HEK293 (cell line): Measurements from ENCODE around the gene CRB2.

Experiments used
- CTCF ChIA-PET: fragments of 350-600 bp; formaldehyde crosslinking; extraction: SDS; loops from one replicate; lab custom pipeline; 2021; ENCODE audit warnings: antibody characterized with exemption; lab: Yijun Ruan, JAX
- POLR2A ChIA-PET: fragments of 300-600 bp; formaldehyde crosslinking; extraction: SDS; loops from one replicate; lab custom pipeline; 2020; ENCODE audit warnings: antibody characterized with exemption, inconsistent platforms; lab: Yijun Ruan, JAX
- H3K27ac ChIP-seq: fragments of 200-500 bp; sonication (Bioruptor generic); 2 replicates; pipeline ENCODE4 v1.5.1; 2014; ENCODE audit warnings: low read depth, low read length, control low read depth, inconsistent platforms; ENCODE audit errors: extremely low read depth
- H3K36me3 ChIP-seq, 2 experiments: fragments of 200-500 bp in 1 of 2; sonication (Bioruptor generic) in 1 of 2; 1 replicate in 1 of 2; 2 replicates in 1 of 2; pipeline ENCODE4 v1.5.1; 2014 to 2017; ENCODE audit warnings: inconsistent platforms in 2 of 2, low read length in 2 of 2; ENCODE audit not compliant: control insufficient read depth in 2 of 2, insufficient read depth in 1 of 2
- H3K4me1 ChIP-seq: fragments of 200-500 bp; sonication (Bioruptor generic); 2 replicates; pipeline ENCODE4 v1.5.1; 2014; ENCODE audit warnings: mild to moderate bottlenecking, low read length, inconsistent platforms; ENCODE audit not compliant: control insufficient read depth, insufficient read depth
- H3K4me3 ChIP-seq: 2 replicates; pipeline ENCODE4 v1.5.1; 2011; ENCODE audit warnings: low read depth, mild to moderate bottlenecking, control low read depth, low read length, moderate library complexity
- H3K9me3 ChIP-seq: fragments of 200-500 bp; sonication (Bioruptor generic); 2 replicates; pipeline ENCODE4 v1.5.1; 2014; ENCODE audit warnings: low read depth, low read length, inconsistent platforms; ENCODE audit not compliant: control insufficient read depth, insufficient read depth
- AEBP2 ChIP-seq: fragments of 450-650 bp; formaldehyde crosslinking; IDR thresholded peaks from 2 replicates; pipeline ENCODE4 v1.5.1; 2016; ENCODE audit warnings: missing biosample characterization, missing genetic modification characterization, borderline replicate concordance
- GLIS1 ChIP-seq: fragments of 450-650 bp; formaldehyde crosslinking; IDR thresholded peaks from 2 replicates; pipeline ENCODE4 v1.5.1; 2016; ENCODE audit warnings: missing biosample characterization, missing genetic modification characterization
- HOXA7 ChIP-seq: sonication (generic); formaldehyde crosslinking; IDR thresholded peaks from 2 replicates; pipeline ENCODE4 v1.8.1; 2022; ENCODE audit warnings: missing genetic modification reagents, borderline replicate concordance
- KLF17 ChIP-seq: fragments of 450-650 bp; formaldehyde crosslinking; IDR thresholded peaks from 2 replicates; pipeline ENCODE4 v1.5.1; 2016; ENCODE audit warnings: missing biosample characterization, missing genetic modification characterization
- PRDM1 ChIP-seq: fragments of 450-650 bp; formaldehyde crosslinking; IDR thresholded peaks from 2 replicates; pipeline ENCODE4; 2016; ENCODE audit warnings: missing biosample characterization, missing genetic modification characterization
- PRDM10 ChIP-seq: fragments of 450-650 bp; formaldehyde crosslinking; IDR thresholded peaks from 2 replicates; pipeline ENCODE4 v1.5.1; 2016; ENCODE audit warnings: missing biosample characterization, missing genetic modification characterization
- ZBTB10 ChIP-seq: fragments of 450-650 bp; formaldehyde crosslinking; IDR thresholded peaks from 2 replicates; pipeline ENCODE4 v1.5.1; 2016; ENCODE audit warnings: missing biosample characterization, missing genetic modification characterization
- ZBTB11 ChIP-seq: fragments of 450-650 bp; formaldehyde crosslinking; conservative IDR thresholded peaks from 2 replicates; pipeline ENCODE4 v1.5.1; 2016; ENCODE audit warnings: low read depth, missing biosample characterization, missing genetic modification characterization
- ZFP41 ChIP-seq: fragments of 450-650 bp; formaldehyde crosslinking; IDR thresholded peaks from 2 replicates; pipeline ENCODE4 v1.5.1; 2016; ENCODE audit warnings: missing biosample characterization, missing genetic modification characterization, borderline replicate concordance
- ZNF596 ChIP-seq: fragments of 450-650 bp; IDR thresholded peaks from 2 replicates; pipeline ENCODE4 v1.5.0; 2018; ENCODE audit warnings: missing biosample characterization, mild to moderate bottlenecking, missing genetic modification characterization, moderate library complexity
- ZNF654 ChIP-seq: fragments of 450-650 bp; formaldehyde crosslinking; IDR thresholded peaks from 2 replicates; pipeline ENCODE4 v1.5.1; 2016; ENCODE audit warnings: low read depth, missing biosample characterization, missing genetic modification characterization
- ZNF792 ChIP-seq: fragments of 450-650 bp; formaldehyde crosslinking; IDR thresholded peaks from 2 replicates; pipeline ENCODE4 v1.5.1; 2016; ENCODE audit warnings: missing biosample characterization, missing genetic modification characterization
- ZSCAN16 ChIP-seq: fragments of 450-650 bp; formaldehyde crosslinking; IDR thresholded peaks from 2 replicates; pipeline ENCODE4 v1.5.1; 2016; ENCODE audit warnings: missing biosample characterization, missing genetic modification characterization

The CRB2 gene

GRCh38 chr9:123354806-123355508, 1.0 kb upstream of the CRB2 start (continued):
- TF ChIP-seq ZBTB11 (tag by site-specific recombination) (no peak), KLF17 (tag by site-specific recombination) (no peak)

GRCh38 chr9:123356851-123357742, 1.1 kb downstream of the CRB2 start:
- Histone ChIP-seq H3K27ac (no peak overlapping the region), H3K4me1 (no peaks in the 10 kb centered on the region), H3K4me3 (no peak overlapping the region), H3K36me3 (no peaks in the 10 kb centered on the region), H3K9me3 (no peaks in the 10 kb centered on the region)
- POLR2A ChIA-PET, result interaction anchor here (0.6 kb wide), 1 partner anchor 22 kb away, joined by 3 read pairs; no protein-coding TSS in a partner anchor
- CTCF ChIA-PET, result interaction anchor here (0.5 to 5.7 kb wide), 6 partner anchors 10 to 471 kb away, joined by 3 to 106 read pairs (median 4); no protein-coding TSS in a partner anchor
- TF ChIP-seq GLIS1 (tag by site-specific recombination) (peak; percentile 24; the same call in 1 of the 2 replicates), HOXA7 (CRISPR knock-in tag) (no peak), ZNF792 (tag by site-specific recombination) (no peak), ZNF596 (tag by site-specific recombination) (no peak), AEBP2 (tag by site-specific recombination) (no peak), PRDM10 (no peak; the same call in 1 of the 2 replicates), ZFP41 (tag by site-specific recombination) (no peak), ZSCAN16 (tag by site-specific recombination) (no peak), PRDM1 (no peak), ZBTB10 (0 out of 2 replicates have a peak, but pooled peaks have one; percentile 3), ZNF654 (no peak)
